Mucosa of descending colon (tissue), 3 donors: ENCODE results near the gene LAMTOR1. TPM values are rescaled to one million over a fixed set of nuclear protein-coding genes. Genes with fewer than 3 reads are reported as not detected.
A peak's percentile ranks its signal among the peaks of the same experiment; 100 is the strongest.

Source experiments
- ATAC-seq: fragments of 200-7000 bp; cut with Tn5 transposase; one replicate; pipeline ENCODE4 v1.9.1; 2020; ENCODE audit warnings: mild to moderate bottlenecking, moderate library complexity
- DNase-seq, 3 donors: peaks; one replicate each; pipeline ENCODE4 v3.0.0-alpha.2; 2020
- H3K36me3 ChIP-seq: fragments of 200-600 bp; one replicate; pipeline ENCODE4 v1.8.0; 2021; ENCODE audit warnings: low read depth, mild to moderate bottlenecking
- H3K4me1 ChIP-seq: fragments of 200-600 bp; one replicate; pipeline ENCODE4 v1.8.0; 2021; ENCODE audit warnings: low read depth, mild to moderate bottlenecking
- H3K4me3 ChIP-seq: fragments of 200-600 bp; one replicate; pipeline ENCODE4 v1.8.0; 2021; ENCODE audit warnings: mild to moderate bottlenecking
- H3K9me3 ChIP-seq: fragments of 200-600 bp; one replicate; pipeline ENCODE4 v1.8.0; 2021; ENCODE audit warnings: mild to moderate bottlenecking
- CTCF ChIP-seq: fragments of 200-600 bp; IDR thresholded peaks from one replicate; pipeline ENCODE4 v1.8.0; 2022; ENCODE audit warnings: antibody characterized with exemption, mild to moderate bottlenecking
- intact Hi-C, 2 donors: fragments of 100-400 bp; cut with DNase I in 1 of 2; cut with micrococcal nuclease in 1 of 2; formaldehyde crosslinking; loops; one replicate each; pipeline versions ENCODE4 v1.11.0 to v1.11.1; 2022; cut with DNase I, micrococcal nuclease
- microRNA-seq: library from miRNA; unstranded; fragments of <30 nt; microRNA quantifications from one replicate; pipeline ENCODE4, GENCODE V29; 2019
- total RNA-seq, 3 donors: library from RNA; stranded (reverse); fragmentation: NEBNext Ultra II Directional in 2 of 3; extraction: Animal tissue kit (Norgen Biotek cat#: 25700) in 2 of 3; gene quantifications; one replicate each; pipeline versions ENCODE4 v1.2.1 to v1.2.4, GENCODE V29; 2021 to 2023
- donor health status: DM: no; HTN: no; CAD: no; lungs with moderate emphysema.
- donor health status: DM: no; HTN: no; CAD: no.
- donor health status: DM: no; HTN: yes; CAD: no.

The LAMTOR1 gene
- total RNA-seq, 3 donors from 2014 or later = 82.0 to 114 (median 107) TPM

- Histone ChIP-seq H3K36me3 (no peaks in the 10 kb centered on the region), H3K4me3 (no peak overlapping the region), H3K9me3 (no peaks in the 10 kb centered on the region), H3K4me1 (peaks cover 31% of the 10 kb centered on the region)
- TF ChIP-seq CTCF = no peak
- ATAC-seq (no peak), DNase-seq (no peak)
- intact Hi-C loops = no loop called here
Measured at GRCh38 chr11:72067266-72067665, 35.8 kb downstream of the LAMTOR1 start.

GRCh38 chr11:72066855-72067254, 36.2 kb downstream of the LAMTOR1 start:
- ATAC-seq (peak; percentile 62), DNase-seq (peak in 1 of 3 donors; percentile 39)
- TF ChIP-seq CTCF = no peak
- Histone ChIP-seq H3K36me3 (no peaks in the 10 kb centered on the region), H3K4me1 (peaks cover 31% of the 10 kb centered on the region), H3K4me3 (no peak overlapping the region), H3K9me3 (no peaks in the 10 kb centered on the region)
- intact Hi-C loops = no loop called here

- no peak overlapping the region for H3K4me3 ChIP-seq
- peaks cover 6% of the 10 kb centered on the region for H3K4me1 ChIP-seq
- DNase-seq (no peak), ATAC-seq (no peak)
- H3K36me3 ChIP-seq = no peaks in the 10 kb centered on the region
- intact Hi-C loops = no loop called here
- no peak for TF ChIP-seq CTCF
- no peaks in the 10 kb centered on the region for H3K9me3 ChIP-seq
Measured at GRCh38 chr11:72061739-72062396, 41.2 kb downstream of the LAMTOR1 start.

GRCh38 chr11:72058416-72059034, 44.6 kb downstream of the LAMTOR1 start:
- Histone ChIP-seq H3K36me3 (no peaks in the 10 kb centered on the region), H3K4me1 (no peaks in the 10 kb centered on the region), H3K4me3 (no peak overlapping the region), H3K9me3 (no peaks in the 10 kb centered on the region)
- intact Hi-C loops = no loop called here
- no peak for TF ChIP-seq CTCF
- ATAC-seq (no peak), DNase-seq (no peak)

- no peaks in the 10 kb centered on the region for H3K9me3 ChIP-seq
- intact Hi-C loops = no loop called here
- H3K36me3 ChIP-seq = no peaks in the 10 kb centered on the region
- no peak overlapping the region for H3K4me3 ChIP-seq
- DNase-seq = no peak
- ATAC-seq = no peak
- no peak for TF ChIP-seq CTCF
- peaks cover 3% of the 10 kb centered on the region for H3K4me1 ChIP-seq
Measured at GRCh38 chr11:72048766-72049460, 54.2 kb downstream of the LAMTOR1 start.

Small RNA genes lying within 50 kb of the gene (microRNA-seq; reads per million reads assigned to microRNA genes)
- gene MIR3165 = not detected

Other genes with a start within 250 kb of the LAMTOR1 start
- gene DEFB131B, start 224.8 kb downstream of the LAMTOR1 start, total RNA-seq = not detected
- gene XNDC1N, start 174.7 kb downstream of the LAMTOR1 start, total RNA-seq = 10 to 100 TPM; 11.7 to 18.0 (median 12.7) TPM
- gene RNF121, start 174.3 kb downstream of the LAMTOR1 start, total RNA-seq = 10 to 100 TPM; 37.0 to 41.0 (median 37.4) TPM
- gene IL18BP, start 104.4 kb downstream of the LAMTOR1 start, total RNA-seq = 10 to 100 TPM in 2 of 3 donors, 1 to 10 TPM in 1; 7.6 to 14.5 (median 13.7) TPM
- gene NUMA1, start 22.8 kb downstream of the LAMTOR1 start, total RNA-seq = 100 to 1,000 TPM; 173 to 301 (median 248) TPM
- gene LRRC51, start 22.4 kb downstream of the LAMTOR1 start, total RNA-seq = 1 to 10 TPM; 7.5 to 9.4 (median 9.4) TPM
- under 1 TPM in 1 of 3 donors, not detected in 2; 0.39 TPM for gene TOMT, start 2.6 kb upstream of the LAMTOR1 start, total RNA-seq
- gene ANAPC15, start 9.4 kb upstream of the LAMTOR1 start, total RNA-seq = 10 to 100 TPM; 37.9 to 52.1 (median 39.0) TPM
- gene FOLR3, start 32.4 kb upstream of the LAMTOR1 start, total RNA-seq = not detected
- gene FOLR1, start 88.8 kb upstream of the LAMTOR1 start, total RNA-seq = not detected
- gene FOLR2, start 113.5 kb upstream of the LAMTOR1 start, total RNA-seq = 10 to 100 TPM in 2 of 3 donors, 1 to 10 TPM in 1; 3.2 to 29.4 (median 13.8) TPM
- gene INPPL1, start 121.5 kb upstream of the LAMTOR1 start, total RNA-seq = 100 to 1,000 TPM; 122 to 205 (median 151) TPM
- 1 to 10 TPM in 1 of 3 donors, under 1 TPM in 2; 0.55 to 2.6 (median 0.60) TPM for gene PHOX2A, start 140.9 kb upstream of the LAMTOR1 start, total RNA-seq